HL-60 (cell line): ENCODE results near the gene CLINT1.

Experiments used
- CTCF ChIP-seq: IDR thresholded peaks from one replicate; pipeline ENCODE4 v1.5.1; 2011; ENCODE audit warnings: low read length, control low read depth, inconsistent platforms; ENCODE audit not compliant: insufficient read depth
- POLR2AphosphoS5 ChIP-seq: IDR thresholded peaks from 2 replicates; pipeline ENCODE4 v1.6.1; 2012; ENCODE audit warnings: low read depth
- REST ChIP-seq: IDR thresholded peaks from 2 replicates; pipeline ENCODE4 v1.6.1; 2012; ENCODE audit warnings: low read depth; ENCODE audit not compliant: insufficient replicate concordance

- TF ChIP-seq CTCF (no peak), REST (no peak), POLR2AphosphoS5 (no peak)
These were observed 12.2 kb upstream of the CLINT1 start for GRCh38 chr5:157870837-157871834.
